ENCODE data around the gene LDB3. TPM values are rescaled to one million over a fixed set of nuclear protein-coding genes. Genes with fewer than 3 reads are reported as not detected.

The LDB3 gene
- total RNA-seq, 1 donor from 2014 or later, result 92.0 TPM

- H3K27me3 Mint-ChIP-seq (ENCODE audit: unreplicated experiment), result no peaks in the 10 kb centered on the region
- peaks cover 2% of the 10 kb centered on the region for H3K9me3 Mint-ChIP-seq (ENCODE audit: unreplicated experiment)
- TF ChIP-seq, protein P1, sequence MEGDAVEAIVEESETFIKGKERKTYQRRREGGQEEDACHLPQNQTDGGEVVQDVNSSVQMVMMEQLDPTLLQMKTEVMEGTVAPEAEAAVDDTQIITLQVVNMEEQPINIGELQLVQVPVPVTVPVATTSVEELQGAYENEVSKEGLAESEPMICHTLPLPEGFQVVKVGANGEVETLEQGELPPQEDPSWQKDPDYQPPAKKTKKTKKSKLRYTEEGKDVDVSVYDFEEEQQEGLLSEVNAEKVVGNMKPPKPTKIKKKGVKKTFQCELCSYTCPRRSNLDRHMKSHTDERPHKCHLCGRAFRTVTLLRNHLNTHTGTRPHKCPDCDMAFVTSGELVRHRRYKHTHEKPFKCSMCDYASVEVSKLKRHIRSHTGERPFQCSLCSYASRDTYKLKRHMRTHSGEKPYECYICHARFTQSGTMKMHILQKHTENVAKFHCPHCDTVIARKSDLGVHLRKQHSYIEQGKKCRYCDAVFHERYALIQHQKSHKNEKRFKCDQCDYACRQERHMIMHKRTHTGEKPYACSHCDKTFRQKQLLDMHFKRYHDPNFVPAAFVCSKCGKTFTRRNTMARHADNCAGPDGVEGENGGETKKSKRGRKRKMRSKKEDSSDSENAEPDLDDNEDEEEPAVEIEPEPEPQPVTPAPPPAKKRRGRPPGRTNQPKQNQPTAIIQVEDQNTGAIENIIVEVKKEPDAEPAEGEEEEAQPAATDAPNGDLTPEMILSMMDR (IDR thresholded peaks at IDR 0.05; ENCODE audit: partially characterized antibody, unreplicated experiment), result no peak
- no peak for DNase-seq
- no peak overlapping the region for H3K27ac Mint-ChIP-seq (ENCODE audit: unreplicated experiment)
- H3K4me1 Mint-ChIP-seq (ENCODE audit: low read depth, unreplicated experiment), result peaks cover 5% of the 10 kb centered on the region
- H3K4me3 Mint-ChIP-seq (ENCODE audit: unreplicated experiment), result no peak overlapping the region
- H3K36me3 Mint-ChIP-seq (ENCODE audit: unreplicated experiment), result no peaks in the 10 kb centered on the region
Measured at GRCh38 chr10:86785037-86785436, 116.7 kb downstream of the LDB3 start.

Other genes with a start within 250 kb of the LDB3 start
- 33.4 TPM for gene WAPL, start 146.7 kb upstream of the LDB3 start, total RNA-seq (ENCODE audit: unreplicated experiment)
- gene OPN4, start 14.0 kb upstream of the LDB3 start, total RNA-seq (ENCODE audit: unreplicated experiment), result not detected
- gene BMPR1A, start 88.1 kb downstream of the LDB3 start, total RNA-seq (ENCODE audit: unreplicated experiment), result 27.7 TPM

Measured in glutamatergic neuron (in vitro differentiated cells).